NCI-H2227 treated with DMSO at 0.1 percent for 48 hours (cell line): ENCODE results near the gene WDR18.
A peak's percentile ranks its signal among the peaks of the same experiment; 100 is the strongest.

Experiments used
- DNase-seq: peaks from one replicate; lab custom pipeline; 2025; lab: John Stamatoyannopoulos, UW

WDR18 gene

GRCh38 chr19:984165-984967 lies at the start of gene WDR18:
Gene WDR18 (plus strand): TSS chr19:984345. CDS start chr19:984354, 9 bp downstream.
- DNase-seq: peak; percentile 64

GRCh38 chr19:934865-935479 lies 49.2 kb upstream of the WDR18 start:
- no peak for DNase-seq

- no peak for DNase-seq
These were observed 48.0 kb upstream of the WDR18 start for GRCh38 chr19:936175-936546.

- DNase-seq: no peak
These were observed 46.9 kb upstream of the WDR18 start for GRCh38 chr19:937259-937694.

GRCh38 chr19:938233-938923 lies 45.8 kb upstream of the WDR18 start:
- DNase-seq: no peak

- DNase-seq: no peak
These were observed 44.7 kb upstream of the WDR18 start for GRCh38 chr19:939439-939838.

GRCh38 chr19:939922-940321 lies 44.2 kb upstream of the WDR18 start:
- no peak for DNase-seq

- DNase-seq: peak; percentile 11
These were observed 43.4 kb upstream of the WDR18 start for GRCh38 chr19:940591-941291.

GRCh38 chr19:941292-942132 lies 42.6 kb upstream of the WDR18 start:
- no peak for DNase-seq

GRCh38 chr19:942133-942645 lies 42.0 kb upstream of the WDR18 start:
- no peak for DNase-seq

GRCh38 chr19:943551-944170 lies 40.5 kb upstream of the WDR18 start:
- no peak for DNase-seq

GRCh38 chr19:944171-944567 lies 40.0 kb upstream of the WDR18 start:
- DNase-seq: peak; percentile 29

- DNase-seq: no peak
These were observed 39.4 kb upstream of the WDR18 start for GRCh38 chr19:944663-945241.

GRCh38 chr19:945401-946252 lies 38.5 kb upstream of the WDR18 start:
- no peak for DNase-seq

- no peak for DNase-seq
These were observed 36.9 kb upstream of the WDR18 start for GRCh38 chr19:947090-947706.

- DNase-seq: no peak
These were observed 36.2 kb upstream of the WDR18 start for GRCh38 chr19:947707-948539.

- no peak for DNase-seq
These were observed 35.2 kb upstream of the WDR18 start for GRCh38 chr19:948842-949496.
